GM15510 (cell line): ENCODE data around the gene AKR7A2.
"Not testable (repeated sequence)": the region's sequence is repeated elsewhere in the genome, so short reads cannot be mapped to it uniquely, and the experiment has no call there.

Experiments used
- POLR2A ChIP-seq: IDR thresholded peaks from 3 replicates; pipeline ENCODE4 v1.6.1; 2011; ENCODE audit warnings: borderline replicate concordance; ENCODE audit not compliant: insufficient read length; ENCODE audit errors: extremely low read depth

Gene AKR7A2

GRCh38 chr1:19306941-19307340 lies 5.0 kb downstream of the AKR7A2 start:
- no peak for TF ChIP-seq POLR2A

GRCh38 chr1:19305880-19306279 lies 6.1 kb downstream of the AKR7A2 start:
- no peak for TF ChIP-seq POLR2A

- TF ChIP-seq POLR2A, result no peak
These were observed 11.7 kb downstream of the AKR7A2 start for GRCh38 chr1:19300211-19300610.

- no peak for TF ChIP-seq POLR2A
These were observed 17.3 kb downstream of the AKR7A2 start for GRCh38 chr1:19294638-19295037.

GRCh38 chr1:19289244-19289643 lies 22.7 kb downstream of the AKR7A2 start:
- TF ChIP-seq POLR2A, result no peak

GRCh38 chr1:19288324-19289241 lies 23.4 kb downstream of the AKR7A2 start, which contains the start of gene AKR7A3:
AKR7A3 (minus strand) TSS chr1:19288770; CDS start chr1:19288709, 61 bp downstream.
- TF ChIP-seq POLR2A, result not testable (repeated sequence)

GRCh38 chr1:19287436-19288185 lies 24.3 kb downstream of the AKR7A2 start:
- no peak for TF ChIP-seq POLR2A

GRCh38 chr1:19284881-19285280 lies 27.1 kb downstream of the AKR7A2 start:
- no peak for TF ChIP-seq POLR2A

GRCh38 chr1:19283891-19284290 lies 28.1 kb downstream of the AKR7A2 start:
- TF ChIP-seq POLR2A, result no peak

- no peak for TF ChIP-seq POLR2A
These were observed 37.3 kb downstream of the AKR7A2 start for GRCh38 chr1:19274636-19275035.

- no peak for TF ChIP-seq POLR2A
These were observed 38.7 kb downstream of the AKR7A2 start for GRCh38 chr1:19273106-19273843.

- TF ChIP-seq POLR2A, result no peak
These were observed 39.9 kb downstream of the AKR7A2 start for GRCh38 chr1:19272064-19272463.

GRCh38 chr1:19268445-19268844 lies 43.5 kb downstream of the AKR7A2 start:
- no peak for TF ChIP-seq POLR2A

- no peak for TF ChIP-seq POLR2A
These were observed 49.2 kb downstream of the AKR7A2 start for GRCh38 chr1:19262744-19263143.

- TF ChIP-seq POLR2A, result no peak
These were observed 49.9 kb downstream of the AKR7A2 start for GRCh38 chr1:19262047-19262446.
